Left renal pelvis (tissue), 4 donors: ENCODE measurements around the gene SARS1. TPM values are rescaled to one million over a fixed set of nuclear protein-coding genes. Genes with fewer than 3 reads are reported as not detected.

Source experiments
- polyA plus RNA-seq, 4 donors: library from polyadenylated mRNA; unstranded; fragments of 120-200 nt; gene quantifications; one replicate each; pipeline ENCODE4 v1.2.1, GENCODE V29; 2013; ENCODE audit not compliant: insufficient read length in 4 of 4

SARS1 gene
- polyA plus RNA-seq, 4 donors, result 107 to 149 (median 132) TPM

Other genes with a start within 250 kb of the SARS1 start
- gene WDR47, start 171.8 kb upstream of the SARS1 start, polyA plus RNA-seq, result 10 to 100 TPM; 13.5 to 15.2 (median 14.0) TPM
- 10 to 100 TPM; 45.9 to 50.7 (median 48.6) TPM for gene TAF13, start 137.9 kb upstream of the SARS1 start, polyA plus RNA-seq
- 10 to 100 TPM; 34.9 to 47.2 (median 43.2) TPM for gene TMEM167B, start 123.2 kb upstream of the SARS1 start, polyA plus RNA-seq
- 1 to 10 TPM in 3 of 4 donors, under 1 TPM in 1; 0.74 to 1.7 (median 1.6) TPM for gene ELAPOR1, start 99.8 kb upstream of the SARS1 start, polyA plus RNA-seq
- 10 to 100 TPM in 3 of 4 donors, 1 to 10 TPM in 1; 5.8 to 39.7 (median 30.7) TPM for gene CELSR2, start 35.6 kb downstream of the SARS1 start, polyA plus RNA-seq
- gene PSRC1, start 69.2 kb downstream of the SARS1 start, polyA plus RNA-seq, result 10 to 100 TPM; 22.3 to 25.5 (median 24.4) TPM
- gene MYBPHL, start 93.1 kb downstream of the SARS1 start, polyA plus RNA-seq, result under 1 TPM in 2 of 4 donors, not detected in 2; 0.23 to 0.32 TPM
- 10 to 100 TPM; 25.7 to 63.4 (median 58.9) TPM for gene SORT1, start 184.0 kb downstream of the SARS1 start, polyA plus RNA-seq
- gene PSMA5, start 212.5 kb downstream of the SARS1 start, polyA plus RNA-seq, result 100 to 1,000 TPM in 2 of 4 donors, 10 to 100 TPM in 2; 70.2 to 119 (median 98.0) TPM